NCI-H2081 (cell line): ENCODE measurements around the gene NUDT2.
"Not testable (repeated sequence)": the region's sequence is repeated elsewhere in the genome, so short reads cannot be mapped to it uniquely, and the experiment has no call there.

Experiments
- DNase-seq, 2 experiments: peaks; one replicate each; lab custom pipeline; 2025; lab: John Stamatoyannopoulos, UW

The NUDT2 gene

GRCh38 chr9:34328987-34329832 lies at the start of gene NUDT2, which contains the start of gene KIF24:
Gene NUDT2, plus strand, starts transcription at chr9:34329569. Its CDS starts 9,471 bp downstream, at chr9:34339040.
Gene KIF24, minus strand, starts transcription at chr9:34329268. Its CDS starts 17,922 bp downstream, at chr9:34311346.
- peak; percentile 100 for DNase-seq

- DNase-seq: no peak
Observed at GRCh38 chr9:34282096-34282495, 47.3 kb upstream of the NUDT2 start.

- no peak for DNase-seq
Observed at GRCh38 chr9:34289159-34289558, 40.2 kb upstream of the NUDT2 start.

GRCh38 chr9:34291023-34291422 lies 38.3 kb upstream of the NUDT2 start:
- no peak for DNase-seq

GRCh38 chr9:34291423-34291822 lies 37.9 kb upstream of the NUDT2 start:
- no peak for DNase-seq

- no peak for DNase-seq
Observed at GRCh38 chr9:34292552-34292951, 36.8 kb upstream of the NUDT2 start.

- DNase-seq: not testable (repeated sequence)
Observed at GRCh38 chr9:34301064-34301463, 28.3 kb upstream of the NUDT2 start.

- not testable (repeated sequence) for DNase-seq
Observed at GRCh38 chr9:34308316-34308715, 21.1 kb upstream of the NUDT2 start.

- DNase-seq: peak; percentile 9 to 62
Observed at GRCh38 chr9:34310215-34310614, 19.2 kb upstream of the NUDT2 start.

GRCh38 chr9:34311499-34312185 lies 17.7 kb upstream of the NUDT2 start:
- no peak for DNase-seq

GRCh38 chr9:34317436-34317835 lies 11.9 kb upstream of the NUDT2 start:
- no peak for DNase-seq

- no peak for DNase-seq
Observed at GRCh38 chr9:34318163-34318790, 11.1 kb upstream of the NUDT2 start.

- DNase-seq: no peak
Observed at GRCh38 chr9:34321451-34321850, 7.9 kb upstream of the NUDT2 start.

- no peak for DNase-seq
Observed at GRCh38 chr9:34322899-34323591, 6.3 kb upstream of the NUDT2 start.

- DNase-seq: no peak
Observed at GRCh38 chr9:34326690-34327089, 2.7 kb upstream of the NUDT2 start.

GRCh38 chr9:34328500-34328986 lies 826 bp upstream of the NUDT2 start:
- DNase-seq: peak; percentile 45 to 67

- DNase-seq: no peak
Observed at GRCh38 chr9:34331196-34331595, 1.8 kb downstream of the NUDT2 start.

- DNase-seq: peak; percentile 26 to 52
Observed at GRCh38 chr9:34332076-34332964, 3.0 kb downstream of the NUDT2 start.

GRCh38 chr9:34333836-34334235 lies 4.5 kb downstream of the NUDT2 start:
- no peak for DNase-seq

- DNase-seq: no peak
Observed at GRCh38 chr9:34334337-34334824, 5.0 kb downstream of the NUDT2 start.

GRCh38 chr9:34334916-34335315 lies 5.5 kb downstream of the NUDT2 start:
- DNase-seq: no peak
